Measurements from ENCODE around the gene PTCHD1.

- TF ChIP-seq POLR2A (IDR thresholded peaks at IDR 0.05; ENCODE audit: low read depth, low read length) (no peak), TAF1 (IDR thresholded peaks at IDR 0.05; ENCODE audit: low read depth, low read length) (no peak), POLR2AphosphoS5 (IDR thresholded peaks at IDR 0.05; ENCODE audit: low read depth, low read length) (no peak)
Observed at GRCh38 chrX:23376581-23376980, 41.9 kb downstream of the PTCHD1 start.
